GM12878 (cell line): ENCODE data around the gene CDH2. TPM values are rescaled to one million over a fixed set of nuclear protein-coding genes. Genes with fewer than 3 reads are reported as not detected.

Experiments used
- ATAC-seq: fragments of 200-7000 bp; cut with Tn5 transposase; 3 replicates; pipeline ENCODE4 v1.9.1; 2020; ENCODE audit warnings: mild to moderate bottlenecking, moderate library complexity
- BruUV-seq: library from RNA; stranded (reverse); fragments of 400-500 nt; replicated peaks from 2 replicates; lab custom pipeline; 2021; lab: Mats Ljungman, UMichigan
- CTCF ChIA-PET: fragments of 300-600 bp; sonication (Branson Sonifier 250); formaldehyde crosslinking; extraction: SDS; loops from one replicate; lab custom pipeline; 2021; ENCODE audit warnings: inconsistent platforms; lab: Yijun Ruan, JAX
- POLR2A ChIA-PET: fragments of 350-600 bp; formaldehyde crosslinking; extraction: SDS; loops from one replicate; lab custom pipeline; 2021; ENCODE audit warnings: inconsistent platforms; lab: Charles Lee
- RAD21 ChIA-PET: fragments of 300-600 bp; sonication (Branson Sonifier 250); formaldehyde crosslinking; loops from one replicate; lab custom pipeline; 2023; ENCODE audit warnings: antibody characterized with exemption; ENCODE audit not compliant: unreplicated experiment; lab: Charles Lee
- SMC1A ChIA-PET: fragments of 300-600 bp; sonication (Branson Sonifier 250); formaldehyde crosslinking; loops from one replicate; lab custom pipeline; 2023; ENCODE audit not compliant: unreplicated experiment, uncharacterized antibody; lab: Charles Lee
- DNase-seq: peaks from one replicate; pipeline ENCODE4 v3.0.0-alpha.2; 2011; ENCODE audit warnings: low read depth, low spot score
- FAIRE-seq: peaks from 3 replicates; lab custom pipeline; 2011; peaks lifted over from hg19 to GRCh38; lab: Jason Lieb, UNC
- H2AFZ ChIP-seq: 2 replicates; pipeline ENCODE4 v1.6.0; 2011; ENCODE audit warnings: low read depth, low read length, control low read depth; ENCODE audit not compliant: control insufficient read depth
- H3K27ac ChIP-seq: 2 replicates; pipeline ENCODE4 v1.5.1; 2011; ENCODE audit warnings: control low read depth; ENCODE audit not compliant: control insufficient read depth, insufficient read depth
- H3K27me3 ChIP-seq, 2 experiments: replicated peaks in 1 of 2; 2 replicates each; pipeline versions ENCODE4 v1.6.0 to v1.6.1; 2011; ENCODE audit warnings: low read length in 1 of 2; ENCODE audit not compliant: control insufficient read depth in 2 of 2, insufficient read depth in 2 of 2
- H3K36me3 ChIP-seq, 2 experiments: 2 replicates each; pipeline ENCODE4 v1.5.1; 2011; ENCODE audit warnings: low read length in 1 of 2; ENCODE audit not compliant: control insufficient read depth in 2 of 2, insufficient read depth in 2 of 2
- H3K4me1 ChIP-seq: 2 replicates; pipeline ENCODE4 v1.6.1; 2011; ENCODE audit warnings: mild to moderate bottlenecking, low read length, moderate library complexity, mixed read lengths; ENCODE audit not compliant: control insufficient read depth, insufficient read depth
- H3K4me2 ChIP-seq: 2 replicates; pipeline ENCODE4 v1.6.0; 2011; ENCODE audit warnings: control low read depth; ENCODE audit not compliant: control insufficient read depth, insufficient read depth
- H3K4me3 ChIP-seq: fragments of 200-600 bp; sonication (generic); 2 replicates; pipeline ENCODE4 v1.5.1; 2016
- H3K79me2 ChIP-seq: 2 replicates; pipeline ENCODE4 v1.6.0; 2011; ENCODE audit warnings: low read length; ENCODE audit not compliant: control insufficient read depth, insufficient read depth
- H3K9ac ChIP-seq: 2 replicates; pipeline ENCODE4 v1.8.0; 2011; ENCODE audit warnings: low read length, control low read depth, mixed read lengths; ENCODE audit not compliant: control insufficient read depth, insufficient read depth
- H3K9me3 ChIP-seq: replicated peaks from 3 replicates; pipeline ENCODE4 v1.5.1; 2011; ENCODE audit warnings: mild to moderate bottlenecking, low read length; ENCODE audit not compliant: control insufficient read depth, insufficient read depth
- H4K20me1 ChIP-seq: 2 replicates; pipeline ENCODE4 v1.6.0; 2011; ENCODE audit not compliant: control insufficient read depth, insufficient read depth
- CHD4 ChIP-seq: fragments of 200-600 bp; sonication (generic); IDR thresholded peaks from 2 replicates; pipeline ENCODE4 v1.6.1; 2016; ENCODE audit warnings: mild to moderate bottlenecking
- ETV6 ChIP-seq, 2 experiments: fragments of 450-650 bp in 1 of 2; IDR thresholded peaks in 1 of 2; conservative IDR thresholded peaks in 1 of 2; 2 replicates each; pipeline ENCODE4 v1.6.1; 2014; ENCODE audit warnings: antibody characterized with exemption in 1 of 2, borderline replicate concordance in 1 of 2, low read depth in 1 of 2, mild to moderate bottlenecking in 1 of 2, moderate library complexity in 1 of 2
- HDGF ChIP-seq: fragments of 450-650 bp; IDR thresholded peaks from 2 replicates; pipeline ENCODE4 v1.6.1; 2016; ENCODE audit warnings: antibody characterized with exemption
- HSF1 ChIP-seq: fragments of 150-350 bp; IDR thresholded peaks from 2 replicates; pipeline ENCODE4 v1.6.1; 2014; ENCODE audit warnings: mild to moderate bottlenecking, low read depth, low read length
- MTA3 ChIP-seq: IDR thresholded peaks from 2 replicates; pipeline ENCODE4 v1.6.1; 2012; ENCODE audit warnings: low read length, inconsistent platforms, borderline replicate concordance
- NR2C1 ChIP-seq: fragments of 450-650 bp; IDR thresholded peaks from 2 replicates; pipeline ENCODE4 v1.6.1; 2017; ENCODE audit warnings: antibody characterized with exemption, mild to moderate bottlenecking, moderate library complexity
- PBX3 ChIP-seq: IDR thresholded peaks from 2 replicates; pipeline ENCODE4 v1.6.1; 2011; ENCODE audit warnings: mild to moderate bottlenecking, low read depth, low read length, moderate library complexity; ENCODE audit not compliant: insufficient replicate concordance
- PML ChIP-seq: IDR thresholded peaks from 2 replicates; pipeline ENCODE4 v1.6.1; 2012; ENCODE audit warnings: low read length, inconsistent platforms
- RBBP5 ChIP-seq: fragments of 200-600 bp; sonication (generic); conservative IDR thresholded peaks from 2 replicates; pipeline ENCODE4 v1.6.1; 2016
- RELB ChIP-seq: fragments of 450-650 bp; IDR thresholded peaks from 2 replicates; pipeline ENCODE4 v1.6.1; 2017; ENCODE audit warnings: low read depth, mild to moderate bottlenecking, moderate library complexity
- RUNX3 ChIP-seq: IDR thresholded peaks from 2 replicates; pipeline ENCODE4 v1.6.1; 2012; ENCODE audit warnings: low read length, inconsistent platforms
- WGBS: methylation state at CpG from one replicate; pipeline ENCODE4 v1.1.6; 2016; ENCODE audit warnings: low lambda C conversion rate; ENCODE audit not compliant: insufficient replicate concordance, insufficient coverage; ENCODE audit errors: missing lambda C conversion rate; 5-methylcytosine and 5-hydroxymethylcytosine counted together
- in situ Hi-C: fragments of 300-500 bp; cut with MboI; formaldehyde crosslinking; loops from 9 replicates; pipeline ENCODE4 v1.14.3; 2018; ENCODE audit warnings: mixed read lengths
- intact Hi-C: fragments of 100-400 bp; cut with micrococcal nuclease; formaldehyde crosslinking; loops from one replicate; pipeline ENCODE4 v1.14.2; 2022; ENCODE audit not compliant: unreplicated experiment
- polyA plus RNA-seq, 11 experiments: library from polyadenylated mRNA; depleted of rRNA in 4 of 11; unstranded in 6 of 11; stranded (reverse) in 5 of 11; fragments of >200 nt; fragmentation: Nextera tagmentation in 4 of 11; fragmentation: Illumina TruSeq in 1 of 11; extraction: Ambion mirVana in 4 of 11; extraction: Trizol in 1 of 11; gene quantifications; 1 replicate in 1 of 11; 2 replicates in 10 of 11; pipeline versions ENCODE4 v1.2.1 to v1.2.3, GENCODE V29; 2011 to 2016; ENCODE audit warnings: inconsistent platforms in 2 of 11, missing spikeins in 2 of 11, low read depth in 1 of 11
- total RNA-seq, 4 experiments: library from RNA; depleted of rRNA in 3 of 4; stranded (reverse); fragments of >200 nt in 3 of 4; fragmentation: Illumina TruSeq in 1 of 4; extraction: Trizol in 1 of 4; gene quantifications; 2 replicates each; pipeline versions ENCODE4 v1.2.1 to v1.2.3, GENCODE V29; 2013 to 2021

CDH2 gene
- total and polyA plus RNA-seq, 10 of the 15 experiments (the other 5 are each of a cell fraction or from before 2014, with no cell fraction given): 0.01 to 0.25 (median 0.06) TPM; not detected in 4

- 70% methylated on average over 2 of the region's 2 CpGs for WGBS
- TF ChIP-seq MTA3 (no peak), PML (no peak), NR2C1 (no peak), RBBP5 (no peak), ETV6 (conservative IDR thresholded peaks at IDR 0.05 in 1 of 2, IDR thresholded peaks at IDR 0.05 in 1 of 2; ENCODE audit: borderline replicate concordance in 1 of 2, low read depth in 1 of 2) (no peak), PBX3 (no peak), HDGF (no peak), CHD4 (no peak), RELB (no peak), RUNX3 (no peak), HSF1 (no peak)
- TF ChIP-seq, all 136 proteins: peak for 0
- BruUV-seq: no TSS peak
- Histone ChIP-seq H3K36me3 (no peaks in the 10 kb centered on the region), H3K4me3 (no peak overlapping the region), H4K20me1 (no peaks in the 10 kb centered on the region), H3K9me3 (no peaks in the 10 kb centered on the region), H3K27me3 (no peaks in the 10 kb centered on the region), H2AFZ (no peak overlapping the region), H3K27ac (no peak overlapping the region), H3K4me2 (no peak overlapping the region), H3K79me2 (no peaks in the 10 kb centered on the region), H3K4me1 (no peaks in the 10 kb centered on the region), H3K9ac (no peak overlapping the region)
- ChIA-PET RAD21 (no interaction called here), SMC1A (no interaction called here), POLR2A (no interaction called here), CTCF (no interaction called here)
- FAIRE-seq (no peak), DNase-seq (no peak), ATAC-seq (no peak)
- in situ Hi-C loops: no loop called here
- intact Hi-C loops: no loop called here
Observed at GRCh38 chr18:28143725-28144124, 33.2 kb downstream of the CDH2 start.
